GM12878 (cell line): ENCODE data around the gene SCRT2.

Experiments
- EP300 ChIP-seq, 2 experiments: fragments of 150-350 bp in 1 of 2; IDR thresholded peaks; 2 replicates each; pipeline ENCODE4 v1.6.1; 2011 to 2012; ENCODE audit warnings: low read depth in 2 of 2, low read length in 2 of 2, borderline replicate concordance in 1 of 2, improper control_type of control experiment in 1 of 2, inconsistent platforms in 1 of 2; ENCODE audit not compliant: control insufficient read depth in 1 of 2
- JUND ChIP-seq: IDR thresholded peaks from 2 replicates; pipeline ENCODE4 v1.6.1; 2012; ENCODE audit warnings: low read depth, mild to moderate bottlenecking, low read length, improper control_type of control experiment, moderate library complexity
- TAF1 ChIP-seq: IDR thresholded peaks from 2 replicates; pipeline ENCODE4 v1.6.1; 2011; ENCODE audit warnings: mild to moderate bottlenecking, low read depth, low read length, borderline replicate concordance
- TCF7 ChIP-seq: IDR thresholded peaks from 2 replicates; pipeline ENCODE4 v1.6.1; 2014; ENCODE audit warnings: antibody characterized with exemption, borderline replicate concordance
- USF2 ChIP-seq: IDR thresholded peaks from 2 replicates; pipeline ENCODE4 v1.6.1; 2011; ENCODE audit warnings: low read depth, low read length, improper control_type of control experiment, borderline replicate concordance

DNA sequence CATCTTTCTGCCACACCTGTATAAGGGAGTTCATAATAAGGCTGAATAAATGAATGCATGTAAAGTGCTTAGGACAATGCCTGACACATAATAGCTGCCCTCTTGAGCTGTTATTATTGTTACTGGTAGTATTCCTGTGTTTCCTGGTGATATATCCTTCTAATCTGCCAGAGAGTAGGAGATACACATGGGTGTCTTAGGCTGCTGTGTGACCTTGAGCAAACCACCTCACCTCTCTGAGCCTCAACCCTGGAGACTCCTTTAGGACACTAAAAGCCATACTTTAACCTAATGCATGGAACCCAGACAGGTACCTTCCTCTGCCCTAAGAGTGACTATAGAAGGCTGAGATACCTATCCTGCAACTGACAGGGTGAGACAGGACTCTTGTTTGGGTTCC lies 7.6 kb downstream of the SCRT2 start:
- TF ChIP-seq USF2, result no peak
- TF ChIP-seq TCF7, result no peak
- no peak for TF ChIP-seq JUND
- TF ChIP-seq TAF1, result no peak
- TF ChIP-seq EP300 (IDR thresholded peaks at IDR 0.05; ENCODE audit: borderline replicate concordance in 1 of 2, control insufficient read depth in 1 of 2, low read depth in 2 of 2, low read length in 2 of 2), result no peak
